Head of caudate nucleus (tissue), 42 donors: ENCODE measurements around the gene ZNF619.
A peak's percentile ranks its signal among the peaks of the same experiment; 100 is the strongest.

Experiments
- DNase-seq, 42 donors: peaks; one replicate each; pipeline versions ENCODE4 v3.0.0 to v3.0.0-alpha.2; 2020 to 2021; ENCODE audit warnings: mixed read lengths in 7 of 42
- intact Hi-C: fragments of 100-400 bp; cut with DNase I; formaldehyde crosslinking; loops from one replicate; pipeline ENCODE4 v1.15.0; 2022

The ZNF619 gene

DNA sequence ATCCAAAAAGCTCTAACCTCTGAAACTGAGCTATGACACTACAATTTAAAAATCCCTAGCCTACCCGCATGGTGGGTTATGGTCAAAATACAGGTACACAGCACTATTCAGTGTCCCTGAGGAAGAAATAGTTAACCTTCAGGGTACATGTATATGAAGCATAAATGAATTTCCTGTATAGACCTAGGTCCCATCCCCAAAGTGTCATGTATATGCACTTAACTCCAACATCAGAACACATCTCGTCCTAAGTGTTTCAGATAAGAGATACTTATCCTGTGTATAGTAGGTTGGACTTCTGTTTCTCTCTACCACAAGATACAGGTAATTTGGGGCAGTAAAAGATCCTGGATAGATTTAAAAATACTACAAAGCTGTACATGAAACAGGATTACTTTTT, 13.3 kb upstream of the ZNF619 start:
- intact Hi-C loops, result no loop called here
- DNase-seq, result no peak

DNA sequence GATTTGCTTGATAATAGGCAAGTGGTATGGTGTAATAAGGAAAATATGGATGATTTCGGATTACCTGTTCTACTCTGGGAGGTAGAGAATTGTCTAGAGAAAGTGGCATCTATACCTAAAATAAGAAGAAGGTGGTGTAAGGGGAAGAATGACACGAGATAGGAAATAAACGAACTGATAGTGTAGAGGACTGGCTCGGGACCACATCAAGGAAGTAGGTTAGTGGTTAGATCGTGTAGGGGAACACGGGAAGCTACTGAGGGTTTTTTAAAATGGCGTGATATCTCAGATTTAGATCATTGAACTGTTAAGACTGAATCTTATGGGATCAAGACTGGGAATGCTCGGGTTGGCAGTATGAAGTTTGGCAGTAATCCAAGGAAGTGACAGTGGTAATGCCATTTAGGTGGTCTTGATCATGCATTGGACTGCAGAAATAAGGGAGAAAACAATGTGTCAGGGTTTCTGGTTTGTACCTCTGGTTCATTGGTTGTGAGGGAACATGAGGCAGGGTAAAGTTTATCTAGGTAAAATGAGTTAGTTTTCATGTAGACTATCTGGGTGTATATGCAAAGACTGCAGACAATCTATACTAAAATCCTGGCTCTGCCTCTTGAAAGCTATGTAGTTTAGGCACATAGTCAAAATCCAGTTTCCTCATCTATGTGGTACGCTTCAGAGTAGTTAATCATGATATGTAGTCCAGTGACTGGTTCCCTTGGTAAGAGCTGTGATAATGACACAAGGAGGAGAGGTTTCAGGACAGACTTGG, 12.4 kb upstream of the ZNF619 start:
- no peak for DNase-seq
- intact Hi-C loops, result no loop called here

DNA sequence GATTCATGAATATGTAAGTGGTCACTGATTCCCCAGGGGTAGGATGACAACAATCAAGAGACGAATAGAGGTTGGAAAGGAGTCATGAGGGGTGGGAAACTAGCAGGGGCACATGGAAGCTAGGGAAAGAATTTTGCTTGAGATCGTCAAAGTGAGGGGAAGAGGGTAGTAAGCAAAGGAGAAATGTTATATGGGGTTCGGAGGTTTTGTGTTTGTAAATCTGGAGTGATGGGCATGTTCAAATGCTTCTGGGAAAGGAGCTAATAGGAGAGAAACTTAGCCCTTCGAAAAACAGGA, 11.9 kb upstream of the ZNF619 start:
- no peak for DNase-seq
- intact Hi-C loops, result no loop called here

GRCh38 chr3:40465456-40465855, 11.5 kb upstream of the ZNF619 start:
- intact Hi-C loops, result no loop called here
- no peak for DNase-seq

- intact Hi-C loops, result no loop called here
Observed at GRCh38 chr3:40468018-40468417, 8.9 kb upstream of the ZNF619 start.

DNA sequence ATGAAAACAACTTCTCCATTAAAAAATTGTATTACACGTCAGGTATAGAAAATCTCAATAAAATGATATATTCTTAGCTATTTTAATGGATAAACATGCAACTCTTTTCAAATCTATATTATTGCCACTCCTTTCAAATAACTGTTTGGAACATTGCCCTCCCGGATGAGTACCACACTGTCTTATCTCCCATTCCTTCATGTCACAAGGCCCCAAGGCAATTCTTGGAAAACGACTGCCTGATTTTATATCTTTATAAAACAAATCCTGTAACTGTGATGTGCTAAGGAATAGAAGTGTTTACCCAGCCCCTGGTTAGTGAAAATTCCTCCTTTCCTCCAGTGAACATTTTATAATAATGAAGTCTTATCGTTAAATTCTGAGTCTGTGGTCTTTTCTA, 6.2 kb upstream of the ZNF619 start:
- intact Hi-C loops, result no loop called here
- no peak for DNase-seq

More at GRCh38 chr3:40468018-40468417, 8.9 kb upstream of the ZNF619 start:
- no peak for DNase-seq

DNA sequence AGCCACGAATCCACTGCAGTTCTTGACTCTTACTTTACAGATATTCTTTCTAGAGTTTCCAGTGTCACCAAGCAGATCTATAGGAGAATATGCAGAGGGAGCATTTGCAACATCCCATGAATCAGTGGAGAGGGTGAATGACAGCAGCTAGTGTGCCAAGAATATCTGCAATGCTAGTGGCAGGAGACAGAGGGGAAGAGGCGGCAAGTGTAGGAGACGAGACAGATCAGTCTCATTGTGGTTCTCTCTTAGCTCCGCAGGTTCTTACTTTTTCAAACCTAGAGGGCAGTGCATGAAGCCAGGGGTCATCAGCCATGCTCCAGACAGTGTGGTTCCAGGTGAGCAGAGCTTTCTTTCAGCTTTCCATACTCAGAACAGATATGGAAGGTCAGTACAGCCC, 744 bp downstream of the ZNF619 start:
- DNase-seq, result peak in 31 of 42 donors; percentile 7 to 89 (median 45)
- intact Hi-C loops, result no loop called here

- no peak for DNase-seq
- intact Hi-C loops, result no loop called here
Observed at GRCh38 chr3:40487172-40487571, 10.2 kb downstream of the ZNF619 start.

GRCh38 chr3:40490916-40491315, 14.0 kb downstream of the ZNF619 start:
- intact Hi-C loops, result no loop called here
- no peak for DNase-seq

GRCh38 chr3:40494698-40495097, 17.8 kb downstream of the ZNF619 start:
- no peak for DNase-seq
- intact Hi-C loops, result no loop called here

- intact Hi-C loops, result no loop called here
- no peak for DNase-seq
Observed at GRCh38 chr3:40497288-40497687, 20.4 kb downstream of the ZNF619 start.

- DNase-seq, result no peak
- intact Hi-C loops, result no loop called here
Observed at GRCh38 chr3:40499952-40500351, 23.0 kb downstream of the ZNF619 start.

DNA sequence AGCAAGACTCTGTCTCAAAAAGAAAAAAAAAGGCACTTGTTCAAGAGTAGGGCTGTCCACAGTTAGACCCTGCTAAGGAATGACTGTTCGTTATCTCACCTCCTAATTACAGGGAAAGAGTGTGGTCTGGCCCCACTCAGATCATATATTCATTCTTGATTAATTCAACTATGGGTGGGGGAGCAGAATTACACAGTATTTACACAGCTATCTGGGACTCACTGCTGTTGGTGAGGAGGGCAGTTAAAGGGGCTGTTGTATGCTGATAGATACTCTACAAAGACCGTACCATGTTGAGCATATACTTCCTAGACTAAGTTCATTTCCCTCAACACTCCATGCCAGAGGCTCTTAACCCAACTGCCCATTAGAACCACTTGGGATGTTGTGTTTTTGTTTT, 25.1 kb downstream of the ZNF619 start:
- intact Hi-C loops, result no loop called here
- no peak for DNase-seq

- intact Hi-C loops, result no loop called here
- DNase-seq, result no peak
Observed at GRCh38 chr3:40504636-40505430, 27.9 kb downstream of the ZNF619 start.

DNA sequence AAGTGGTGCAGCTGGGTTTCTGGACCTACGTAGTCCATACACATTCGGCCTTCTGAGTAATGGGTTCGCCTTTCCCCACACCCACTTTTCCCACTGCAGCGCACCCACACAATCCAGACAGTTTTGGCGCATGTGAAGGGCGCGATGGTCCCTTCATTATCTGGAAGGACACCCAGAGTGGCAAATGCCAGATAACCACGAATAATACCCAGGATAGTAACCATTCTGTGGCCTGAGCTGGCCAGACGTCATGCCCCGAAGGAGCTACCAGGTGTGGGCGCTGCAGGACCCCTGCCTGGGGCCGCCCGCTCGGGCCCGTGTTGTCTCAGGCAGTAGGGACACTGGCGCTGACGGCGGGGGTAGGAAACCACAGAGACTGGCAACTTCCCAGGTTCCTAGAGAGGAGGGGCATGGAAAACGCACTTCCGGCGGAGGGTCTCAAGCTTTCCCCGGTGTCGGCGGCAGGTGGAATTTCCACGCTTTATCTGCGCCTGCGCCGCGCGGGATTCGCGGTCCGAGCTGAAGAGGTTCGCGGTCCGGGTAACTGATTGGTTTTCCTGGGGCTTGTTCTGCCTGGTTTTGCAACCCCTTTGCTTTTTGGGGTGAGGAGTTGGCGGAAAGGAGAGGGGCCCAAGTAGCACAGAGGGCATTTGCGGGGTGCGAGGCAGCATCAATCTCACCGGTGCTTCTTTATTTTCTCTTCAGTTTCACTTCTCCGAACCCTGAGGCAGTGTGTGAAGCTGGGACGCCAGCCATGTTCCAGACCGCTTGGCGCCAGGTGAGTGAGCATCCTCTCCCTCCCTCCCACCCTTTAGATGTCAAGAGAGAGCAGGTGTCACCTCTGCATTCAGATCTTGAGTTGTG, 28.9 kb downstream of the ZNF619 start, which contains the start of gene ZNF620:
ZNF620 (plus strand) TSS at position 441 of the 864 bp plus-strand sequence; CDS start at position 755, 314 bp downstream.
- intact Hi-C loops, result no loop called here
- peak; percentile 66 to 90 (median 79) for DNase-seq

DNA sequence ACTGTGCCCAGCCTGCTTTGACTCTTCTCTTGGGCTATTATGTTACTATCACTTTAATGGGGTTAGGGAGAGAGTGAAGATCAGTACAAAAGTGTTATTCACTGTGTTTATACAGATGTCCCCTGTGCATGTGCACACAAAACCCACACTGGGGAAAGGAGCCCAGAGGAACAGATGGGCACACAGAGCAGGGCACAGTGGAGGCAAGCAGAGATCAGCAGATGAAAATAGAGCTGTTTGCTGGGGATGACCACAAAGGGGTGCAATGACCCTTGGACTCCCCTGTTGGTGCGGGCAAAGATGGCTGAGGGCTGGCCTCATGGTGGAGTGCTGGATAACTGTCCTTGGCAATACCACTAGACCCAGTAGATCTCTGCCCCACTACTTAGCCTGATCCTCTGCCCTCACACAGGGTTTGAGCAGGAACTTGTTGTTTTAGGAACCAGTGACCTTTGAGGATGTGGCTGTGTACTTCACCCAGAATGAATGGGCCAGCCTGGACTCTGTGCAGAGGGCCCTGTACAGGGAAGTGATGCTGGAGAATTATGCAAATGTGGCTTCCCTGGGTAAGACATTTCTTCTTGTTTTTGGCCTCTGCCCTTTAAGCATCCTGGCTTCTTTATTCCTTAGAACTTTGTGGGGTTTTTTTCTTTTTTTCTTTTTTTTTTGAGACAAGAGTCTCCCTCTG, 34.3 kb downstream of the ZNF619 start:
- intact Hi-C loops, result no loop called here
- peak in 13 of 42 donors; percentile 11 to 50 (median 19) for DNase-seq

DNA sequence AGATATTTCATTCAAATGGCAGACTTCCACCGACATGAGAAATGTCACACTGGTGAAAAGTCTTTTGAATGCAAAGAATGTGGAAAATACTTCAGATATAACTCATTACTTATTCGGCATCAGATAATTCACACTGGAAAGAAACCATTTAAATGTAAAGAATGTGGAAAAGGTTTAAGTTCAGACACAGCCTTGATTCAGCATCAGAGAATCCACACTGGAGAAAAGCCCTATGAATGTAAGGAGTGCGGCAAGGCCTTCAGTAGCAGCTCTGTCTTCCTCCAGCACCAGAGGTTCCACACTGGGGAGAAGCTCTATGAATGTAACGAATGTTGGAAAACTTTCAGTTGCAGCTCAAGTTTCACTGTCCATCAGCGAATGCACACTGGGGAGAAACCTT, 39.3 kb downstream of the ZNF619 start:
- intact Hi-C loops, result no loop called here
- no peak for DNase-seq

DNA sequence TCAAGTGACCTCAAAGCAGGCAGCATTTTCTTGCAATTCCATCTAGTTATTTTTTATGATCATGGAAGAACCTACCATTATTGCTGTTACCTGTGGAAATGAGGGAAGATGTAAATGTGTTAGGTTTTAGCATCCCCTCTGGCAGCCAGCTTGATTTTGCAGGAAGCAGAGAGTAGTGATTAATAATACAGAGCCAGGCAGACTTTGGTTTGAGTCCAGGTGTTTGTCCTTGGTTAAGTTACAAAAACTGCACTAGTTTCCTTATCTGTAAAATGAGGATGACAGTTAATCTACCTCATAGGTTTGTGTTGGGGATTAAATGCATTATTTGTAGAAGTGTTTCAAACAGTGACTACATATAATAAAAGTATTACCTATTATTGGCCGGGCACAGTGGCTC, 41.1 kb downstream of the ZNF619 start:
- no peak for DNase-seq
- intact Hi-C loops, result no loop called here

- DNase-seq, result no peak
- intact Hi-C loops, result no loop called here
Observed at GRCh38 chr3:40518848-40519247, 41.9 kb downstream of the ZNF619 start.
